ENCODE data around the gene GNG11. TPM values are rescaled to one million over a fixed set of nuclear protein-coding genes. Genes with fewer than 3 reads are reported as not detected.

GNG11 gene
- total and polyA plus RNA-seq, 3 donors from 2014 or later: 3.9 to 11.7 (median 4.0) TPM

DNA sequence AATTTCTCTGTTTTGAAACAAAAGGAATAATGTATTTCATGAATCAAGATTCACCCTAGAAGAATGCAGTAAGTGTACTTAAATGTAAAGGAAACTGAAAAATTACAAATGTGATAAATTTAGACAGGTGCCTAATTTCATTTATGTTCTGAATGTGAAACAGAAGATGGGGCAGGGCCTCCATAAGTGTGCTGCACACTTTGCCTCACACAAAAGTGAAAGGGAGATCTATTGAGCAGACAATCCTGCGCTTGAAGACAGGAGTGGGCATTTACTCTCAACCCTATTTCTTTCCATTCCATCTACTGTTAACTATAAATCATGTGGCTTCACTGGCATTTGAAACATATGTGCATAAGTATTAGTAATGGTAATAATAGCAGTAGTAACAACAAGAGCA is 36.2 kb downstream of the GNG11 start:
- H3K27me3 ChIP-seq: no peaks in the 10 kb centered on the region
- no peak overlapping the region for H3K27ac ChIP-seq
- TF ChIP-seq POLR2A (IDR thresholded peaks at IDR 0.05): no peak
- TF ChIP-seq, protein P1, sequence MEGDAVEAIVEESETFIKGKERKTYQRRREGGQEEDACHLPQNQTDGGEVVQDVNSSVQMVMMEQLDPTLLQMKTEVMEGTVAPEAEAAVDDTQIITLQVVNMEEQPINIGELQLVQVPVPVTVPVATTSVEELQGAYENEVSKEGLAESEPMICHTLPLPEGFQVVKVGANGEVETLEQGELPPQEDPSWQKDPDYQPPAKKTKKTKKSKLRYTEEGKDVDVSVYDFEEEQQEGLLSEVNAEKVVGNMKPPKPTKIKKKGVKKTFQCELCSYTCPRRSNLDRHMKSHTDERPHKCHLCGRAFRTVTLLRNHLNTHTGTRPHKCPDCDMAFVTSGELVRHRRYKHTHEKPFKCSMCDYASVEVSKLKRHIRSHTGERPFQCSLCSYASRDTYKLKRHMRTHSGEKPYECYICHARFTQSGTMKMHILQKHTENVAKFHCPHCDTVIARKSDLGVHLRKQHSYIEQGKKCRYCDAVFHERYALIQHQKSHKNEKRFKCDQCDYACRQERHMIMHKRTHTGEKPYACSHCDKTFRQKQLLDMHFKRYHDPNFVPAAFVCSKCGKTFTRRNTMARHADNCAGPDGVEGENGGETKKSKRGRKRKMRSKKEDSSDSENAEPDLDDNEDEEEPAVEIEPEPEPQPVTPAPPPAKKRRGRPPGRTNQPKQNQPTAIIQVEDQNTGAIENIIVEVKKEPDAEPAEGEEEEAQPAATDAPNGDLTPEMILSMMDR (IDR thresholded peaks at IDR 0.05): no peak
- intact Hi-C loops (cut with DNase I; ENCODE audit: low total_unique reads): no loop called here
- no peak overlapping the region for H3K4me3 ChIP-seq
- no peaks in the 10 kb centered on the region for H3K36me3 ChIP-seq (ENCODE audit: low read depth, missing control alignments)
- no peaks in the 10 kb centered on the region for H3K4me1 ChIP-seq
- H3K9me3 ChIP-seq: no peaks in the 10 kb centered on the region
- 94 to 96% methylated on average over 1 of the region's 1 CpG for WGBS, 2 donors
- no peak for DNase-seq

DNA sequence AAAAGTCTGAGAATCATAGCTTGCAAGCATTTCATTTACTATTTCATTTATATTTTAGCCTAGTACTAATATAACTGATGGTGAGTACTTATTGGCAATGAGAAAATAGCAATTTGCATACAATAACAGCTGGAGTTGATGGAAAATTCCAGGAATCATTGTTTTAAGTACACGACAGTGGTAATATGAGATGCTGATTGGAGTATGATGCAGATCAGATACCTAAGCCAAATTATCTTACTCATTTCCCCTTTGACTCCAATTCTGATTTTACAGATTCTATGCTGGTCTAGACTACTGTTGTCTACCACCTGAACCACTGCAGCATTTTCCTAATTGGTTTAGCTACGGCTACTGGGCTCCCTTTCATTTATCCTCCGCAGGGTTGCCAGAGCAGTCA is 36.7 kb downstream of the GNG11 start:
- H3K4me1 ChIP-seq: no peaks in the 10 kb centered on the region
- no peak for DNase-seq
- 80 to 83% methylated on average over 3 of the region's 3 CpGs for WGBS, 2 donors
- H3K36me3 ChIP-seq (ENCODE audit: low read depth, missing control alignments): no peaks in the 10 kb centered on the region
- no peak overlapping the region for H3K4me3 ChIP-seq
- TF ChIP-seq, protein P1 (IDR thresholded peaks at IDR 0.05): no peak
- no peak for TF ChIP-seq POLR2A (IDR thresholded peaks at IDR 0.05)
- H3K9me3 ChIP-seq: no peaks in the 10 kb centered on the region
- no peaks in the 10 kb centered on the region for H3K27me3 ChIP-seq
- intact Hi-C loops (cut with DNase I; ENCODE audit: low total_unique reads): no loop called here
- H3K27ac ChIP-seq: no peak overlapping the region

DNA sequence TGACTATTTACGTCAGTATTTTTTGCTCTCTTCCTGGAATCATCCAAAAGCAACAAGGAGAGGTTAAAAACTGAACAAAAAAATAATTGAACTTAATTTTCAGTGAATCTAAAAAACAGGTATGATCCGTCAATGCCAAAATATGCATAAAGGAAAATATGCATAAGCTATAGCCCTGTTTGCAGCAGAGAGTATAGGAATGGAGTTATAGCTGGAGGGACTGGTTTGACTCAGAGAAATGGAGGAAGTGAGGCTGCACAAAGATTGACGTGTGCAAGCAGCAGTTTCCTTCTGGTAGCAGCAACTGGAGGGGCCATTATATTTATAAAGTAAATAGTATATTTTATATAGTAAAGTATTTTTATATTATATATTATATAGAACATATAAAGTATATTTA is 37.1 kb downstream of the GNG11 start:
- intact Hi-C loops (cut with DNase I; ENCODE audit: low total_unique reads): no loop called here
- no peak for DNase-seq
- no peak overlapping the region for H3K27ac ChIP-seq
- H3K27me3 ChIP-seq: no peaks in the 10 kb centered on the region
- TF ChIP-seq POLR2A (IDR thresholded peaks at IDR 0.05): no peak
- TF ChIP-seq, protein P1 (IDR thresholded peaks at IDR 0.05): no peak
- H3K4me1 ChIP-seq: no peaks in the 10 kb centered on the region
- H3K4me3 ChIP-seq: no peak overlapping the region
- H3K9me3 ChIP-seq: no peaks in the 10 kb centered on the region
- 87 to 90% methylated on average over 3 of the region's 3 CpGs for WGBS, 2 donors
- no peaks in the 10 kb centered on the region for H3K36me3 ChIP-seq (ENCODE audit: low read depth, missing control alignments)

DNA sequence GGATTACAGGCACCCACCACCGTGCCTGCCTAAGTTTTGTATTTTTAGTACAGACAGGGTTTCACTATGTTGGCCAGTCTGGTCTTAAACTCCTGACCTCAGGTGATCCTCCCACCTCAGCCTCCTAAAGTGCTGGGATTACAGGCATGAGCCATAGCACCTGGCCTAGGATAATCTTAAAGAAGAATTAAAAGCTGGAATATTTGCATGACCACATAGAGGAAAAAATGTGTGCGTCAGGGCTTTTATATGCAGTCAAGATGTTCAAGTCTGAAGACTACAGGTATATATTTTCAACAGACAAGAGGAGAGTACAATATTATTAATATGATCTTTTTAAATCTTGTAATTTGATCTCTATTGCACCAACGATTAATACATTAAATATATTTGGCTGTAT is 39.5 kb downstream of the GNG11 start:
- intact Hi-C loops (cut with DNase I; ENCODE audit: low total_unique reads): no loop called here

DNA sequence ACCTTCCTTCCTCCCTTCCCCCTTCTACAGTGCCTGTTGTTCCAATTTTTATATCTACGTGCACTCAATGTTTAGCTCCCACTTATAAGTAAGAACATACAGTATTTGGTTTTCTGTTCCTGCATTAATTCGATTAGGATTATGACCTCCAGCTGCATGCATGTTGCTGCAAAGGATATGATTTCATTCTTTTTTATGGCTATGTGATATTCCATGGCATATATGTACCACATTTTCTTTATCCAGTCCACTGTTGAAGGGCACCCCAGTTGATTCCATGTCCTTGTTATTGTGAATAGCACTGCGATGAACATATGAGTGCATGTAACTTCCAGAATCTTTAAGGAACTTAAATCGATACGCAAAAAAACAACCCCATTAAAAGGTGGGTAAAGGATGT is 42.7 kb downstream of the GNG11 start:
- Histone ChIP-seq H3K9me3 (no peaks in the 10 kb centered on the region), H3K4me3 (no peak overlapping the region), H3K36me3 (ENCODE audit: low read depth, missing control alignments) (no peaks in the 10 kb centered on the region), H3K4me1 (no peaks in the 10 kb centered on the region), H3K27me3 (no peaks in the 10 kb centered on the region), H3K27ac (no peak overlapping the region)
- DNase-seq: no peak
- TF ChIP-seq, protein P1 (IDR thresholded peaks at IDR 0.05): no peak
- no peak for TF ChIP-seq POLR2A (IDR thresholded peaks at IDR 0.05)
- intact Hi-C loops (cut with DNase I; ENCODE audit: low total_unique reads): no loop called here
- WGBS, 2 donors: 89 to 93% methylated on average over 5 of the region's 5 CpGs

More for the DNA sequence above, 39.5 kb downstream of the GNG11 start:
- H3K27ac ChIP-seq: no peak overlapping the region
- no peaks in the 10 kb centered on the region for H3K36me3 ChIP-seq (ENCODE audit: low read depth, missing control alignments)
- no peak overlapping the region for H3K4me3 ChIP-seq
- H3K9me3 ChIP-seq: no peaks in the 10 kb centered on the region
- 90 to 91% methylated on average over 3 of the region's 3 CpGs for WGBS, 2 donors
- H3K27me3 ChIP-seq: no peaks in the 10 kb centered on the region
- H3K4me1 ChIP-seq: no peaks in the 10 kb centered on the region
- no peak for DNase-seq
- TF ChIP-seq POLR2A (IDR thresholded peaks at IDR 0.05): no peak
- TF ChIP-seq, protein P1 (IDR thresholded peaks at IDR 0.05): no peak

All from testis (tissue), 3 donors.